HUES6 (cell line): Measurements from ENCODE around the gene SMG6.
"Not testable (repeated sequence)": the region's sequence is repeated elsewhere in the genome, so short reads cannot be mapped to it uniquely, and the experiment has no call there.

Experiments used
- H3K27ac ChIP-seq: 2 replicates; pipeline ENCODE4 v1.7.0; 2013; ENCODE audit warnings: low read depth, mild to moderate bottlenecking, low read length, inconsistent platforms
- H3K27me3 ChIP-seq: 2 replicates; pipeline ENCODE4 v1.6.1; 2013; ENCODE audit warnings: low read length; ENCODE audit not compliant: control insufficient read depth, insufficient read depth
- H3K36me3 ChIP-seq: 2 replicates; pipeline ENCODE4 v1.6.1; 2013; ENCODE audit warnings: low read length; ENCODE audit not compliant: control insufficient read depth, insufficient read depth
- H3K4me1 ChIP-seq: 2 replicates; pipeline ENCODE4 v1.6.1; 2013; ENCODE audit warnings: low read length; ENCODE audit not compliant: control insufficient read depth, insufficient read depth
- H3K4me3 ChIP-seq: 2 replicates; pipeline ENCODE4 v1.5.1; 2013; ENCODE audit warnings: low read depth, low read length
- H3K9ac ChIP-seq: one replicate; pipeline ENCODE4 v1.6.1; 2013; ENCODE audit warnings: mild to moderate bottlenecking, low read length
- H3K9me3 ChIP-seq: 2 replicates; pipeline ENCODE4 v1.6.1; 2013; ENCODE audit warnings: low read depth, low read length; ENCODE audit not compliant: control insufficient read depth, insufficient read depth

Gene SMG6

DNA sequence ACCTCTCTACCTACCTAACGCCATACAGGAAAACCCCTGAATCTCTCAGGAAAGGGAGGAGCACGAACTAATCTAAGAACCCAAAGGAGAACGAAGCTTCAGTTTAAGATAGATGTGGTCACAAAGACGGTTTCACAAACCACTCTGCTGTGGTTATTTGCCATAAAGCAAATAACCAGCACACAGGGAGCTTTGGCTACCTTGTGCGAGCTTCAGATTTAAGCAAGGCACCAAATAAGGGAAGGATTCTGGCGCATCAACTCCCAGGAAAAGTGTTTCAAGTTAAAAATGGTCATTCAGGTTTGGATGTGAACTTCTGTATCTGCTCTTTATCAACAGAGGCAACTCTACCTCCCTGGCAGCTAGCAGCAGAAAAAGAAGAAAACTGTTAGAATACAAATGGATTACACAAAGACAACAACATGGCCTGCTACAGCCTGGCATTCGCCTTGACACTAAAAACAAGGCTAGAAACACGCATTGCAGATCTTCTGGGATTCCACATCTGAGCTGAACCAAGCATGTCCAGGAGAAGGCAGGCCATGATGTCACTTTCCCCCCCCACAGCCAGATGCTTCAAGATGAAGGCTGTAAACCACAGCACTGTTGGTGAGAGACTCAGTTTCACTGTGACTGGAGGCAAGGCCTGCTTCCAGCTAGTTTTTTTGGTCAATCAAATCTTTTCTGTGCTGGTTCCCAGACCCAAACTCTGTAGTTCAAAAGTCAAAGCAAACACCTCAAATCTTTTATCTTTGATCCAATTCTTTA is 43.6 kb downstream of the SMG6 start:
- Histone ChIP-seq H3K4me3 (no peak overlapping the region), H3K36me3 (peaks cover 9% of the 10 kb centered on the region; the same call in 1 of the 2 replicates), H3K4me1 (no peaks in the 10 kb centered on the region), H3K27ac (no peak overlapping the region), H3K9me3 (no peaks in the 10 kb centered on the region), H3K9ac (no peak overlapping the region), H3K27me3 (no peaks in the 10 kb centered on the region)

DNA sequence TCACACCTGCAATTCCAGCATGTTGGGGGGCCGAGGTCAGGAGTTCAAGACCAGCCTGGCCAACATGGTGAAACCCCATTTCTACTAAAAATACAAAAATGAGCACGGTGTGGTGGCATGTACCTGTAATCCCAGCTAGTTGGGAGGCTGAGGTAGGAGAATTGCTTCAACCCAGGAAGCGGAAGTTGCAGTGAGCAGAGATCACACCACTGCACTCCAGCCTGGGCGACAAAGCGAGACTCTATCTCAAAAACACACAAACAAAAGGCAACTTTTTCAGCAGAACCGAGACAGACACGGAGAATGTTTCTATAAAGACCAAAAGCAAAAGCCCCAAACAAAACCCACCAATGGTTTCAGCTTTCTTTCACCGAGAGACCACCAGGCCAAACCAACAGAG is 44.8 kb downstream of the SMG6 start:
- H3K4me3 ChIP-seq, H3K9me3 ChIP-seq, H3K9ac ChIP-seq, H3K27me3 ChIP-seq, H3K27ac ChIP-seq, H3K4me1 ChIP-seq: not testable (repeated sequence)
- peaks cover 13% of the 10 kb centered on the region for H3K36me3 ChIP-seq

DNA sequence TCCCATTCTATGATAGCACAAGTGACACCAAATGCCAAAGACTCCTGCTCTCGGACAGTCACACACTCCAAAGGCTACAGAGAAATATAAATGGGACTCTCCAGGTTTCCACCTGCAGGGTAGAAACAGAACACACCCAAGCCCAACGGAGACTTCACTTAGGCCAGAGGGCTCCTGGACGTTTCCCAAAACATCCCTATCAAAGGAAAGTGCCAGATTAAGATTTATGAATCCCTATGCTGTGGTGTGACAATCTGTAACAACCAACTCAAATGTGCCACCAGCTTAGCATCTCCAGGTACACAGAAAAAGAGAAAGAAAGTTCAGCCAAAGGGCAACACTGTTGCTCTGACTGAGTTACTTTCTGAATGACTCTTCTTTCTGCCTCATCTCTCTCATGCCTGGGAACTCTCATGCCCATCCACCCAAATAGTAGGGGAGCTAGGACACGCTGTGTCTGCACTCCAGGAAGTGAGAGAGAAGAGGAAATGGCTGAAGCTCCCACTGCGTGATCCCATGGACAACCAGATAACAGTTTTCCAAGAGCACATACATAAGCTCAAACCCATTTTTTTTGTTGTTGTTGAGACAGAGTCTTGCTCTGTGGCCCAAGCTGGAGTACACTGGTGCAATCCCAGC is 49.7 kb downstream of the SMG6 start:
- peaks cover 17% of the 10 kb centered on the region for H3K36me3 ChIP-seq
- no peaks in the 10 kb centered on the region for H3K4me1 ChIP-seq
- H3K4me3 ChIP-seq: no peak overlapping the region
- no peak overlapping the region for H3K27ac ChIP-seq
- no peak overlapping the region for H3K9ac ChIP-seq
- H3K9me3 ChIP-seq: no peaks in the 10 kb centered on the region
- H3K27me3 ChIP-seq: no peaks in the 10 kb centered on the region

GRCh38 chr17:2253362-2253761 is 50.2 kb downstream of the SMG6 start:
- H3K9ac ChIP-seq: no peak overlapping the region
- peaks cover 17% of the 10 kb centered on the region for H3K36me3 ChIP-seq

DNA sequence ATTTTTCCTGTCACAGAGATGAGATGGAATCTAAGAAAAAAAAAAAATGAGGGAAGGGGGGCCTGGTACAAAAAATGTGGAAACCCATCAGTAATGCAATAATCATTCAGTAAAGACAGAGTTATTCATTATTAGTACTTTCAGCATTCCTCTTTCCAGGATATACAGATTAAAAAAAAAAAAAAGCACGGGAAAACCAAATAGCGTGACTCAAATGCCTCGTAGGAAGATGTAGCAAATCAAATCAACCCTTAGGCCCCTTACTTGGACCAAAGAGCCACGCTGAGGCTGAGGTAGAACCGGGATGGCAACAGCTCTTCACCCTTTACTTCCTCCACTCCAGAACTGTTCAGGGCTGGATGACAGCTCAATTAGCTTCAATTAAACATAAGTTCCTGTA is 52.5 kb downstream of the SMG6 start:
- Histone ChIP-seq H3K27me3 (no peaks in the 10 kb centered on the region), H3K4me3 (no peak overlapping the region), H3K36me3 (peaks cover 15% of the 10 kb centered on the region), H3K27ac (no peak overlapping the region), H3K9me3 (no peaks in the 10 kb centered on the region), H3K4me1 (no peaks in the 10 kb centered on the region), H3K9ac (no peak overlapping the region)

More at GRCh38 chr17:2253362-2253761, 50.2 kb downstream of the SMG6 start:
- H3K27ac ChIP-seq: no peak overlapping the region
- no peak overlapping the region for H3K4me3 ChIP-seq
- H3K27me3 ChIP-seq: no peaks in the 10 kb centered on the region
- H3K4me1 ChIP-seq: no peaks in the 10 kb centered on the region
- H3K9me3 ChIP-seq: no peaks in the 10 kb centered on the region

GRCh38 chr17:2250140-2251095 is 53.2 kb downstream of the SMG6 start:
- peaks cover 15% of the 10 kb centered on the region for H3K36me3 ChIP-seq
- no peak overlapping the region for H3K27ac ChIP-seq
- no peak overlapping the region for H3K4me3 ChIP-seq
- H3K27me3 ChIP-seq: no peaks in the 10 kb centered on the region
- H3K4me1 ChIP-seq: no peaks in the 10 kb centered on the region
- H3K9ac ChIP-seq: no peak overlapping the region
- no peaks in the 10 kb centered on the region for H3K9me3 ChIP-seq

GRCh38 chr17:2247005-2247404 is 56.6 kb downstream of the SMG6 start:
- Histone ChIP-seq H3K9ac (no peak overlapping the region), H3K27ac (no peak overlapping the region), H3K4me3 (no peak overlapping the region), H3K36me3 (peaks cover 25% of the 10 kb centered on the region), H3K9me3 (no peaks in the 10 kb centered on the region), H3K27me3 (no peaks in the 10 kb centered on the region), H3K4me1 (no peaks in the 10 kb centered on the region)

GRCh38 chr17:2244545-2245525 is 58.8 kb downstream of the SMG6 start:
- Histone ChIP-seq H3K9me3 (no peaks in the 10 kb centered on the region), H3K4me3 (no peak overlapping the region), H3K27me3 (no peaks in the 10 kb centered on the region), H3K36me3 (peaks cover 18% of the 10 kb centered on the region), H3K27ac (no peak overlapping the region), H3K4me1 (peaks cover 2% of the 10 kb centered on the region; the same call in 1 of the 2 replicates), H3K9ac (no peak overlapping the region)

GRCh38 chr17:2243953-2244352 is 59.6 kb downstream of the SMG6 start:
- H3K9ac ChIP-seq: no peak overlapping the region
- no peaks in the 10 kb centered on the region for H3K27me3 ChIP-seq
- H3K36me3 ChIP-seq: peaks cover 14% of the 10 kb centered on the region
- no peak overlapping the region for H3K4me3 ChIP-seq
- H3K27ac ChIP-seq: no peak overlapping the region
- H3K4me1 ChIP-seq: peaks cover 3% of the 10 kb centered on the region; the same call in 1 of the 2 replicates
- no peaks in the 10 kb centered on the region for H3K9me3 ChIP-seq

GRCh38 chr17:2241823-2242222 is 61.8 kb downstream of the SMG6 start:
- Histone ChIP-seq H3K36me3 (peaks cover 19% of the 10 kb centered on the region), H3K4me3 (no peak overlapping the region), H3K4me1 (peaks cover 16% of the 10 kb centered on the region; the same call in 1 of the 2 replicates), H3K27ac (no peak overlapping the region), H3K9me3 (no peaks in the 10 kb centered on the region), H3K27me3 (no peaks in the 10 kb centered on the region), H3K9ac (no peak overlapping the region)
